OCI-LY3 (cell line): ENCODE results near the gene PDX1.

Experiments used
- EZH2phosphoT487 ChIP-seq: fragments of 200-600 bp; shearing (Covaris generic); IDR thresholded peaks from 2 replicates; pipeline ENCODE4 v1.6.1; 2018; ENCODE audit warnings: antibody characterized with exemption, mixed run types, low read depth
- TF ChIP-seq, protein P1 (sequence below): fragments of 200-600, 300-600 bp; sonication (generic); IDR thresholded peaks from 2 replicates; pipeline ENCODE4 v1.5.1; 2014; ENCODE audit warnings: antibody characterized with exemption, low read length, low read depth

DNA sequence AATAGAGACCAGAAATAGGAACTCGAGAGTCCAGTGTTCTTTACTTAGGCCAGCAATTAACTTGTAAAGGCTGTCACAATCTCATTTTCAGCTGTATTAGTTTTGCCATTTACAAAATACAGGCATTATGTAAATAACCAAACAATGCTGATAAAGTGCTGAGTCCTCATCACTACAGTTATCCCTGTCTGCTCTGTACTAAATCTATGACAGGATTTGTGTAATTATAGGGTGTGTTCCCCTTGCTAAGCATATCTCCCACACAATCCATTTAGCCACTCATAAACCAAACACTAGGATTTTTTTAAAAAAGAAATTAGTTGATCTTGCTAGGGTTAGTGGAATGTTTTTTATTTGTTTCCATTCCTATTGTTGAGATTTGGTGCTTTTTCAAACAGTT, 23.2 kb downstream of the PDX1 start:
- TF ChIP-seq, protein P1, sequence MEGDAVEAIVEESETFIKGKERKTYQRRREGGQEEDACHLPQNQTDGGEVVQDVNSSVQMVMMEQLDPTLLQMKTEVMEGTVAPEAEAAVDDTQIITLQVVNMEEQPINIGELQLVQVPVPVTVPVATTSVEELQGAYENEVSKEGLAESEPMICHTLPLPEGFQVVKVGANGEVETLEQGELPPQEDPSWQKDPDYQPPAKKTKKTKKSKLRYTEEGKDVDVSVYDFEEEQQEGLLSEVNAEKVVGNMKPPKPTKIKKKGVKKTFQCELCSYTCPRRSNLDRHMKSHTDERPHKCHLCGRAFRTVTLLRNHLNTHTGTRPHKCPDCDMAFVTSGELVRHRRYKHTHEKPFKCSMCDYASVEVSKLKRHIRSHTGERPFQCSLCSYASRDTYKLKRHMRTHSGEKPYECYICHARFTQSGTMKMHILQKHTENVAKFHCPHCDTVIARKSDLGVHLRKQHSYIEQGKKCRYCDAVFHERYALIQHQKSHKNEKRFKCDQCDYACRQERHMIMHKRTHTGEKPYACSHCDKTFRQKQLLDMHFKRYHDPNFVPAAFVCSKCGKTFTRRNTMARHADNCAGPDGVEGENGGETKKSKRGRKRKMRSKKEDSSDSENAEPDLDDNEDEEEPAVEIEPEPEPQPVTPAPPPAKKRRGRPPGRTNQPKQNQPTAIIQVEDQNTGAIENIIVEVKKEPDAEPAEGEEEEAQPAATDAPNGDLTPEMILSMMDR, result no peak
- no peak for TF ChIP-seq EZH2phosphoT487
